NK-92 (cell line): Measurements from ENCODE around the gene VCP.
"Not testable (repeated sequence)": the region's sequence is repeated elsewhere in the genome, so short reads cannot be mapped to it uniquely, and the experiment has no call there.

Experiments used
- DNase-seq: peaks from one replicate; lab custom pipeline; 2025; ENCODE audit not compliant: unreplicated experiment; lab: John Stamatoyannopoulos, UW

The VCP gene

DNA sequence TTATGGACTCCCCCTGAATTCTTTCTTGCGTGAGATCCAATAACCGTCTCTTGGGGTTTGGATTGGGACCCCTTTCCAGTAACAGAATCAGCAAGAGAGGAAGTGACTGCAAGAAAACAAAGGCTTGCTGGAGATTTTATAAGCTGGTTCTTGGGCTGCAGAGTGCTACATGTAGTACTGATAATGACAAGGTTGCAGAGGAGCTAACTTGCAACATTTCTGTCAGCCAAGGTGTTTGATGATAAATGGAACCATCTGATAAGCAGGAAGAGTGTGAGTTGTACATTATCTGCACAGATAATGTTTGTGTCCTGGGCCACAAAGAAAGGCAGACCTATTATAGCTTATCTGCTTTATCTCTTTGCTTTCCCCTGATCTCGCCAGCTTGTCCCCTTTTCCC is 45.8 kb downstream of the VCP start:
- DNase-seq: no peak

DNA sequence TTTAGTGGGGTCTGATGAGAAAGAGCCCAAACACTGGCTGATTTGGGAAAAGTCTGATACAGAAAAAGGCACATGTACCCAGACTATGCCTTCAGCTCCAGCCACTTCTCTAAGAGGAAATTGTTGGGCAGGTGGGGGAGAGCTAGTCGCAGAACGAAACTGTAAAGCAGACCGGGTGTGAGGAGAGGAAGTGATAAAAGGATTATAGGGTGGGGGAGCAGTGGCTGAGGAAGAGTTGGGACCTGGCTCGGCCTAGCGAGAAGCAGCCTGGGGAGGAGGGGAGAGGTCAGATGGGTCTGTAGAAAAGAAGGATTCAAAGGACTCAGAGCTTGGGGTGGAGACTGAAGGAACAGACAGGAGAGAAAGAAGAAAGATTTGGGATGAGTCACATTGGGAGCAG is 49.0 kb downstream of the VCP start:
- not testable (repeated sequence) for DNase-seq

DNA sequence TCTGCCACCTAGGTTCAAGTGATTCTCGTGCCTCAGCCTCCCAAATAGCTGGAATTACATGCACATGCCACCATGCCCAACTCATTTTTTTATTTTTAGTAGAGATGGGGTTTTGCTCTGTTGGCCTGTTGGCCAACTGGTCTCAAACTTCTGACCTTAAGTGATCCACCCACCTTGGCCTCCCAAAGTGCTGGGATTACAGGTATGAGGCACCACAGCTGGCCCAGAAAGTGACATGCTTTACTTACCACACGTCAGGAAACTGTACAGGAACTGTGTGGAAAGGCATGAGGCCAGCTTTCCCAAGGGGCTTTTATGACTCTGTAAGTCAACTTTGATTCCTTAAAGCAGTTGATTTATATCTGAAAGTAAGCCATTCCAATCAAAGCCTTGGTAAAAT is 57.9 kb downstream of the VCP start:
- no peak for DNase-seq

DNA sequence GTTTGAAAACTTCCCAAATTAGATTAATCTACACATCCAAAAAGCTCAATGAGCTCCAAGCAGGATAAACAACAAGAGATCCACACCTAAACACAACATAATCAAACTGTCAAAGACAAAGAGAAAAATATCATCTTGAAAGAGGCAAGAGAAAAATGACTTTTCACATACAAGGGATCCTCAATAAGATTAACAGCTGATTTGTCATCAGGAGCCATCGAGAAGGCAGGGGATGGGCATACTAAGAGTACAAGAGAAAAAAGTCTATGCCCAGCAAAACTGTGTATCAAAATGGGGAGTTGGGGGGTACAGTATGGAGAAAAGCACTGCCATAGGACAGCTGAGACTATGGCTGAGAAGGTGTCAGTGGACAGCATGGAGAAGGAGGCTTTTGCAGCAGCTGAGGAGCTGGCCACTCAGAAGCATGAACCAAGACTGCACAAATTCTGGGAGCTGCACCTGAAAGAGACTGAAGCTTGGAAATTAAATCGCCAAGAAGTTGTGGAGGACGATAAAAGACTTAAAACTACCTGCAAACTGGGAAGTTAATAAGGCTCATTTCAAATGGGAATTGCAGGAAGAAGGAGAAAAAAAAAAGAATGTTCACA is 62.0 kb downstream of the VCP start:
- DNase-seq: no peak
